ENCODE measurements around the gene AFG3L2.

DNA sequence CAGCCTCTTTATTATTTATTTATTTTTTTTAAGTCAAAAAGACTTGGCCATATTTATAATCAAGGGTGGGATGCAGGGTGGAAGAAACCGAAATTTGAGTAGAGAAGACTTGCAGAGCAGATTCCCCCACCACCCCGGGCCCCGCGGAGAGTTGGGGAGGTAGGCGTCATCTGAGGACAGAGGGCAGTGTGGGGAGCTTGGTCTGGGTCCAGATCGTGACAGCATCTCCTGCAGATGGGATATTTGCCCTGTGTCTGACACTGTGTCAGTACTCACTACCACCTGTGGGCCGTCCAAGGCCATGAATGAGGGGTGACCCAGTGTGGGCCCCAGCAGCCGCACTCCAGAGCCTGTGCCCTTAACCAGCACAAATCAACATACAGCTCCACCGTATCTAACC lies 20.2 kb upstream of the AFG3L2 start:
- TF ChIP-seq, protein P1, sequence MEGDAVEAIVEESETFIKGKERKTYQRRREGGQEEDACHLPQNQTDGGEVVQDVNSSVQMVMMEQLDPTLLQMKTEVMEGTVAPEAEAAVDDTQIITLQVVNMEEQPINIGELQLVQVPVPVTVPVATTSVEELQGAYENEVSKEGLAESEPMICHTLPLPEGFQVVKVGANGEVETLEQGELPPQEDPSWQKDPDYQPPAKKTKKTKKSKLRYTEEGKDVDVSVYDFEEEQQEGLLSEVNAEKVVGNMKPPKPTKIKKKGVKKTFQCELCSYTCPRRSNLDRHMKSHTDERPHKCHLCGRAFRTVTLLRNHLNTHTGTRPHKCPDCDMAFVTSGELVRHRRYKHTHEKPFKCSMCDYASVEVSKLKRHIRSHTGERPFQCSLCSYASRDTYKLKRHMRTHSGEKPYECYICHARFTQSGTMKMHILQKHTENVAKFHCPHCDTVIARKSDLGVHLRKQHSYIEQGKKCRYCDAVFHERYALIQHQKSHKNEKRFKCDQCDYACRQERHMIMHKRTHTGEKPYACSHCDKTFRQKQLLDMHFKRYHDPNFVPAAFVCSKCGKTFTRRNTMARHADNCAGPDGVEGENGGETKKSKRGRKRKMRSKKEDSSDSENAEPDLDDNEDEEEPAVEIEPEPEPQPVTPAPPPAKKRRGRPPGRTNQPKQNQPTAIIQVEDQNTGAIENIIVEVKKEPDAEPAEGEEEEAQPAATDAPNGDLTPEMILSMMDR (IDR thresholded peaks at IDR 0.05): no peak
- no peak for TF ChIP-seq POLR2A (IDR thresholded peaks at IDR 0.05)
